ELF-1 (cell line): ENCODE data around the gene RBMS3.
"Not testable (repeated sequence)": the region's sequence is repeated elsewhere in the genome, so short reads cannot be mapped to it uniquely, and the experiment has no call there.

Source experiments
- DNase-seq: peaks from one replicate; pipeline ENCODE4 v3.0.0-alpha.2; 2016; ENCODE audit warnings: low read depth, low spot score

RBMS3 gene

DNA sequence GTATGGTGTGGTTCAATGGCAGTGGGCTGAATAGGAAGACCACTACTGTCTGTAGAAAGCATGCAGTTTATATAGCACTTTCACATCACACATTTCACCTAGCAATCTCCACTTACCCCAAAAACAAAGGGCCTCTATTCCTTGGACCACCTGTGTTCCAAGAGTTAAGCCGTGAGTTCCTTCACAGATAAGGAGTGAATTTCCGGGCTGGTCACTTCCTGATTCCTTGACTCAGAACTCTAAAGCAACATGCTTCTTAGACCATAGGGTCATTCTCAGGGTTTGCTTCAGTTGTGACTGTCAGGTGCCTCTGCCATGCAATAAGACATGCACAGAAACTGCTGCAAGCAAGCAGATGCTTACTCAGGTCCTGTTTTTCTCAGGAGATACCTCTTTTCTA is 737.0 kb downstream of the RBMS3 start:
- no peak for DNase-seq

GRCh38 chr3:30020380-30020779 is 739.5 kb downstream of the RBMS3 start:
- DNase-seq = no peak

GRCh38 chr3:30024466-30024865 is 743.6 kb downstream of the RBMS3 start:
- DNase-seq = no peak

DNA sequence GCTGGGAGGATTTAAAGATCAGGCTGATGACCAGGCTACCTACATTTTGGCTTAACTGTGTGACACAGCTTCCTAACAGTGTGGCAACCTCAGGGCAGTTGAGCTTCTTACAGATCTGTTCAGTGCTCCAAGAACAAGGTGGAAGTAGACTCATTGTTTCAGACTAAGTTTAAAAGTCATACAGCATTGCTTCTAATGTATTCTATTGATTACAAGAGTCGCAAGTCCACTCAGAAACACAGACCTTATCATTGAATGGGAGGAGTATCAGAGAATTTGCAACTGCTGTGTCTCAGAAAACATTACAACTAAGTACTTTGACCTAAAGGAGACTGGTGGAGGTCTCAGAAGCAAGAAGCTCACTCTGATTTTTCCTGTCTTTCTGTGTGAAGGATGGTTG is 746.0 kb downstream of the RBMS3 start:
- no peak for DNase-seq

DNA sequence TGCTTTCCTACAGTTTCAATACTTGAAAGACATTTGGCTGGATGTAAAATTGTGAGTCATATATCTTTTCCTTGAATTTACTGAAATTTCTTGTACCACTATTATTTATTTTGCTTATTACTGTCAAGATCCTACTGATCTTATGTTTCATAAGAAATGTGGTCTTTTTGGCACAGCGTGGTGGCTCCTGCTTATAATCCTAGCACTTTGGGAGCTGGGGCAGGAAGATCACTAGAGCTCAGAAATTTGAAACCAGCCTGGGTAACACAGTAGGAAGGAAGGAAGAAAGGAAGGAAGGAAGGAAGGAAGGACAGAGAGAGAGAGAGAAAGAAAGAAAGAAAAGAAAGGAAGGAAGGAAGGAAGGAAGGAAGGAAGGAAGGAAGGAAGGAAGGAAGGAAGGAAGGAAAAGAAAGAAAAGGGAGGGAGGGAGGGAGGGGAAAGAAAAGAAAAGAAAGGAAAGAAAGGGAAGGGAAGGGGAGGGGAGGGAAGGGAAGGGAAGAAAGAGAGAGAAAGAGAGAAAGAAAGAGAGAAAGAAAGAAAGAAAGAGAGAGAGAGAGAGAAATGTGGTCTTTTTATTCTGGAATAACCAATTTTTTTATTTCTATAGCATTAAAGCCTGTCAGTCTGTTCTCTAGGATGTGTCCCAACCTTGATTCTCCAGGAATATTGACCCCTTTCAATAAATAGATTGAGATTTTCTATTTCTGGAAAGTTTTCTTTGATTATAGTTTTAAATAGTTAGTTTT is 753.5 kb downstream of the RBMS3 start:
- DNase-seq = no peak

DNA sequence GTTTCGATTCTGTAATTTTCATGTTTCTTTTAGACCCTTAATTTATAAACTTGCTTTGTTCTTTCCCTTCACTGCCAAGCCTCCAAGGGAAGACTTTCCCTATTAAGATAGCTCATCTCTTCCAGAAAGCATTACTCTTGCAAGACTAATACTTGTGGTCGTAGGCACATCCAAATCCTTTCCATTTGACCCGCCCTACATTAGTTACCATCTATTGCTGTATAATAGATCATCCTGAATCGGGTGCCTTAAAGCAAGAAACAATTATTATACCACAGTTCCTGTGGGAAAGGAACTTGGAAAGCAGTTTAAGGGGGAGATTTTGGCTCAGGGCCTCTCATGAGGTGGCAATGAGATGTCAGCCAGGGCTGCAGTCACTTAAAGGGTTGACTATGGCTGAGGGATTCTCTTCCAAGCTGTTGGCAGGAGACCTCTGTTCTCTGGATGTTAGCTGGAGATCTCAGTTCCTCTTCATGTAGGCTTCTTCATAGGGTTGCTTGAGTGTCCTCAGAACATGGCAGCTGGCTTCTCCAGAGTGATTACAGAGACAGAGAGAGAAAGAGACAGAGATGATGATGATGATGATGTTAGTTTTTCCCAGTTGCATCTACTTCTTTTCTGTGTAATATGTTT is 755.2 kb downstream of the RBMS3 start:
- no peak for DNase-seq

DNA sequence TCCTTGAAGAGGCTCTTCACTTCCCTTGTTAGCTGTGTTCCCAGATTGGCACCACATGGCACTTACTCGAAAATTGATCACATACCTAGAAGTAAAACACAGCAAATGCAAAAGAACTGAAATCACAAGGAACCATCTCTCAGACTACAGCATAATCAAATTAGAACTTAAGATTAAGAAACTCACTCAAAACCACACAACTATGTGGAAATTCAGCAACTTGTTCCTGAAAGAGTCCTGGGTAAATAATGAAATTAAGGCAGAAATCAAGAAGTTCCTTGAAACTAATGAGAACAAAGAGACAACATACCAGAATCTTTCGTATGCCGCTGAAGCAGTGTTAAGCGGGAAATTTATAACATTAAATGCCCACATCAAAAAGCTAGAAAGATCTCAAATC is 759.3 kb downstream of the RBMS3 start:
- no peak for DNase-seq

DNA sequence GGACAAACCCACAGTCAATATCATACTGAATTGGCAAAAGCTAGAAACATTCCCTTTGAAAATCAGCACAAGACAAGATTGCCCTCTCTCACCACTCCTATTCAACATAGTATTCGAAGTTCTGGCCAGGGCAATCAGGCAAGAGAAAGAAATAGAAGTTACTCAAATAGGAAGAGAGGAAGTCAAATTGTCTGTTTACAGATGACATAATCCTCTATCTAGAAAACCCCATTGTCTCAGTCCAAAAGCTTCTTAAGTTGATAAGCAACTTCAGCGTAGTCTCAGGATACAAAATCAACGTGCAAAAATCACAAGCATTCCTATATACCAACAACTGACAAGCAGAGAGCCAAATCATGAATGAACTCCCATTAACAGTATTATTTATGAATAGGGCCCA is 760.6 kb downstream of the RBMS3 start:
- not testable (repeated sequence) for DNase-seq

- DNase-seq = peak; percentile 39
Observed at GRCh38 chr3:30042274-30042859, 761.5 kb downstream of the RBMS3 start.

DNA sequence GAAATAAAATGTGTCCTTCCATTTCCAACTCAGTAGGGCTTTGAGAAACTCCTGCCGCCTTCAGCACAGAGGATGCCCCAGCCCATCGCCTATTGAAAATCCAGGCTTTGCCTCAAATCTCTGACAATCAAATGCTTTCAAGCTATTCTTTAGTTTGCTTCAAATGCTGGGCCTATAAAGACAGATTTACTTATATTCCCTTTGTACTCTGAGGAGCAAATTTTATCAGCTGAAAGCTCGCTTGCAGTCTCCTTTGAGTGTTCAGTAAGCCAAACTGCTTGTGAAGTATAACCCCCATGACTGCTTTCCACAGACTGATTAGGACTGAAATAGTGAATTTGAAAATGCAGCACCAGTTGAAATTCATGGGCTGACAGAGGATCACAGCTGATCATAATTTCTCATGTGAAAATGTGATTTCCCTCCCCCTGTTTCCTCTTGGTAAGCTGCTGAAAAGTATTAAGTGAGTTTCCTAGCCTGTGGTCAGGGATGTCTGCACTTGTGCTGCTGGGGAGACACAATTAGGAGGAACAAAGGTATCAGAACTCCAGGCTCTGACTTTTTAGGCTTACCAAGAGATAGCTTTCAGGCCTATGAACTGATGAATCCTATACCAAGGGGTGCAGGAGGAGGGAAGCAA is 762.2 kb downstream of the RBMS3 start:
- no peak for DNase-seq

DNA sequence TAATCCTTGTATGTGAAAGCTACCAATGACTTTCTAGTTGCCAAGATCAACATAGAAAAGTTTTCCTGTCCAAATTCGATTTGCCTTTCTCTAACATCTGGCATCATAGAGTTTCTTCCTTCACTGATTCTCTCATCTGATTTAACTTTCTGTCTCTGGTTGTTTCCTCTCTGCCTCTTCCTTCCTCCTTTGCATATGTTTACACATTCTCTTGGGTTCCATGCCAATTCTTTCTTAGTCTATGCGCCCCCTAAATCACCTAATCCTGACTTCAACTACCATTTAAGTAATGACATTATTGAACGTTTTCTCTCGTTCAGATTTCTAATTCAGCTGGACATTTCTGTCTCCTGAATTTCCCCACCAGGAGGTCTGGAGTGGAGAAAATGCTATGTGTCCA is 763.6 kb downstream of the RBMS3 start:
- DNase-seq = no peak

GRCh38 chr3:30048431-30048830 is 767.6 kb downstream of the RBMS3 start:
- no peak for DNase-seq

GRCh38 chr3:30050116-30050515 is 769.2 kb downstream of the RBMS3 start:
- not testable (repeated sequence) for DNase-seq

DNA sequence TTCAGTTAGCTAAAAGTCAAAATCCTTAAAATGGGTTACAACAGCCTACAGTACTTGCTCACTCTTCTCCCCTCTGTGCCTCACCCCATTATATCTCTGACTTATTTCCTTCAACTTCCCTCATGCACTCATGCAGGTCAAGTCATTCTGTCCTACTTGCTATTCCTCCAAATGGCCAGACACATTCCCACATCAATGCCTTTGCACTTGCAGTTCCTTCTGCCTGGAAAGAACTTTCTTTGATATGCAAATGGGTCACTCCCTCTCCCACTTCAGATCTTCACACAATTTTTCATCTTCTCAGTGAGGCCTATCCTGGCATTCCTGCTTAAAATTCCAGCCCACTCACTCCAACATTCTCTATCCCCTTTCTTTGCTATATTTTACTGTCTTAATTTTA is 778.4 kb downstream of the RBMS3 start:
- DNase-seq = no peak
